HG03442 (cell line): ENCODE measurements around the gene STX16.

ENCODE experiments used
- ATAC-seq: cut with Tn5 transposase; IDR thresholded peaks from one replicate; pipeline ENCODE4 v1.9.1; 2021; ENCODE audit warnings: mild to moderate bottlenecking, moderate library complexity; ENCODE audit not compliant: unreplicated experiment

The STX16 gene

DNA sequence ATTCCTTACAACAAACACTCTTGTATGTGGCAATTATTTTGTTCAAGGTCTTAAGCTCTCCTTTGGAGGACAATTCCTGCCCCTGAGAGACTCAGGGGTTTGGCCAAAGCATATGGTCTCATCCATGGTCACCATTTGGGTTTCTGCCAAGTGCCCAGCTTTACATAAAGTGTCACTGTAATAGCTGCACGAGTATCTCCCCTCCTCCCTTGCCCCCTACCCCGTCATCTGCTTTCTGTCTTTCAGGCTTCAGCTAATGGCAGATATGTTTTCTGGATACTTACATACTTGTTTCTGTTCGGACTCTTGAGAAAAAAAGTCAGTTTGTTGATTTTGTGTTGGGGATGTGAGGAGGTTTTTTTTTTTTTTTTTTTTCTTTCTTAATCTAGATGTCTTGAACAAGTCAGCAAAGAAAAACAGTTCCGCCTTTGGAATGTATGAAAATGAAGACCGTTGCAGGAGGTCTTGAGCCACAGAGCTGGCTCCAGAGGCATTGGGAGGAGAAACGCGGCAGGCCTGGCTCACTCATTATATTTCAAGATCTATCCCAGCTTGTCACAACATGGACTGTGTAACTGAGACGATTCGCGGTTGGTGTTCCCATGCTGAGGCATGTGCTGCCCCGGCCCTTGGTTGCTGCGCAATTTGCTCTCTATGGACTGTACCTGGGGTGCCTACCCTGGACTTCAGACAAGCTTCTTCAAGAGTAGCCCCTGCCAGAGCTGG is 32.6 kb upstream of the STX16 start:
- no peak for ATAC-seq

DNA sequence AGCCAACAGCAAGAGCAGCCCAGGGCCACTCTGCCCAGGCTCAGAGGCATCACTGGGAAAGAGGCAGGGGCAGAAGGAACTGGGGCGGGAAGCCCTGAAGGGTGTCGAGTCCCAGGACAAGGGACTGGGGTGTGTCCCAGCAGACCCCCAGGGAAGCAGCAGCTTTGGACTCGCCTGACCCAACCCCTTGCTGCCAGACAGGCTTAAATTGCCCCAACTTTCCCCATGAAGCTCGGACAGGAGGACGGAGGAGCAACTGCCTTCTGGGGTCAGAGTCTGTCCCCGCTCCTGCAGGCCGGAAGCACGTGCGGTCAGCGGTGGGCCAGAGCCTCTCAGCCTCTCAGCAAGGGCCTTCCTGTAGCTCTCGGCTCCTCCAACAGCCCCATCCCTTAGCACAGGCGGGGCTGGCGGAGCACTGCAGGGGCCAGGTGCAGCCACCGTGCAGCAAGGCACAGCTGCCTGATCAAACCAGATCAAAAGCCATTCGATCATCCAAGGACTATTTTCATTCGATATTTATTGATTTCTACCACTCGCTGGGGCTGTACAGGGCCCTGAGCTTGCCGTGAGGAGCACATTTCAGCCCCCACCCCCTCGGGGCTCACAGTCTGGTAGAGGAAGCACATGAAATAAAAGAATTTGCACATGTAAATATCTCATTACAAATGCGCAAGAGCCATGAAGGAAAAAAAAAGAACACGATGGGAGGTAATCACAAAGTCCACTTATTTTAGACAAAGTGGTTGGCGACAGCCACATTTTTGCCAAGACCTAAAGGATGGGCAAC is 31.8 kb upstream of the STX16 start:
- ATAC-seq = no peak

DNA sequence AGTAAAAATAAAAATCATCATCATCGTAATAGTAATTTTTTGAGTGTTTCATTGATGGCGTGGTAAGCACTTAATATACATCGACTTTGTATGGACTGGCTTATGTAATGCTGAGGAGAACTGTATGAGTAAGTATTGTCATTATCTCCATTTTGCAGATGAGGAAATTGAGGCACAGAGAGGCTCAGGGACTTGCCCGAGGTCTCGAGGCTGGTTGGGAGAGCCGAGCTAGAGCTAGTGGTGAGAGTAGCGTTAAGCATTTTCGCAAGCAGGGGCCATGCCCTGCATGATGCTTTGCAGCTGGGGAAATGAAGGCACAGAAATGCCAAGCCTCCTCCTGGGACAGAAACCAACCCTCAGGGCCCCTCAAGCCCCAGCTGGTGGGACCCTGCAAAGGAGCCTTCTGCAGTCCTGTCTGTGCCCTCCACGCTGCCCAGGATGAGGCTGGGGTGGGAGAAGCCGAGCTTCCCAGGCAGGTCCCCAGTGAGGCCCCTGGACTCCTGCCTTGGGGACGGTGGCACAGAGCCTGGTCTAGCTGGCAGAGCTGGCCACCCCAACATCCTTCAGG is 31.1 kb upstream of the STX16 start:
- no peak for ATAC-seq

DNA sequence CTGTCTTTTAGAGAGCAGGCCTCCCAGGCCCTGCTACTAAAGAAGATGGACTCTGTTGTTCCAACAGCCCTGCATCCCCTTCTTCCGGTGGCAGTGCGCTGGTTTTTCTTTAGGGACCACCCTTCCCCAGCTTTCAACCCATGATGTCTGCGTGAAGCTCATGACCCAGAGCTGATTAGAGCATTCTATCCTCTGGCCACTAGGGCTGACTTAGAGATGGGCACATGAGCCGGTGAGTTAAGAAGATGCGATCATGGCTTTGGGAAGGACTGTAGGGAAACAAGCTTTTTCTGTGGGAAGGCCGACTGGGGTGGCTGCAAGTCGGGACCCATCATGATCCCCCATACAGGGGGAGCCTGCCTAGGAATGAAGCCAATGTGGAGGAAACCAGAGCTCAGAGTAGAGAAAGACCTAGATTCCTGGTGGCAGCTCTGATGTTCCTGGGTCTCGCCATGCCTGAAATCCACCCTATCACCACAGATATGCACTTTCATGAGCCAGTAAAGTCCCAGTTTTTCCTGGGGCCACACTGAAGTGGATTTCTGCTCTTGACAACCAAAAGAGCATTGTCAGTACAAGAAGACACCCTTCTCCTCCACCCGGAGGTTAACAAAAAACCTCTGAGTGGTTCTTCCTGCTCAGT is 29.1 kb upstream of the STX16 start:
- ATAC-seq = no peak

DNA sequence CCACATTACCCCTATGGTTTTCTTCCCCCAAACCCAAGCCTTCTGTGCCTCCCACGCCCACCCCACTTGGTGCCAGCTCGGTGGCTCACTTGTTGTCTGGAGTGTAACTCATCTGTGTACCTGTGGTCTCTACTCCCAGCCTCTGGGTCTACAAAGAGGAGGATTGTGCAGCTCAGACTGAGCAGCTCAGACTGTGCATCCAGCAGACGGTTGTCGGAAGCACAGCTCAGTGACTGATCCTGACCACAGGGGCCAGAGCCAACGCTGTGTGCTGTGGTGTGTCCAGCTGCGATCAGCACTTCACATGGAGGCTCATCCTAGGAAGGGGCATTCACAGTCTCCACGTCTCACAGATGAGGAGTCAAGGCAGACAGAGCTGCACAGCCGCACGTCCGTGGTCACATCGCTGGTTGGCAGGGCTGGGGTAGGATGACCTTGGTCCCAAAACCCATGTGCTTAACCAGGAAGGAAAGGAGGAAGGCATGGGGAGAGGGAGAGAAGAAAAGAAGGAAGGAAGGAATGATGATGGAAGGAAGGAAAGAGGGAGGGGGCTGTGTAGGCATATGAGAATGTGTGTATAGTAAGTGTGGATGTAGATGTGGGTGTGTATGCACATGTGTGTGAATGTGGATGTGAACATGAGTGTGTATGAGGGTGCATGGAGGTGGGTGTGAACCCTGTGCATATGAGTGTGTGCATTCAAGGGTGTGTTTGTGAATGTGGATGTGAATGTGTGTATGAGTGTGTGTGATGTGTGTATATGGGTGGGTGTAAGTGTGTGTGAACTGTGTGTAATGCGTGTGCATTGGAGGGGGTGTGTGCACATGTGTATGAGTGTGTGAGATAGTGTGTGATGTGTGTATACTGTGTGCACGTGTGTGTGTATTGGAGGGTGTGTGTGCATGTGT is 28.2 kb upstream of the STX16 start:
- no peak for ATAC-seq

DNA sequence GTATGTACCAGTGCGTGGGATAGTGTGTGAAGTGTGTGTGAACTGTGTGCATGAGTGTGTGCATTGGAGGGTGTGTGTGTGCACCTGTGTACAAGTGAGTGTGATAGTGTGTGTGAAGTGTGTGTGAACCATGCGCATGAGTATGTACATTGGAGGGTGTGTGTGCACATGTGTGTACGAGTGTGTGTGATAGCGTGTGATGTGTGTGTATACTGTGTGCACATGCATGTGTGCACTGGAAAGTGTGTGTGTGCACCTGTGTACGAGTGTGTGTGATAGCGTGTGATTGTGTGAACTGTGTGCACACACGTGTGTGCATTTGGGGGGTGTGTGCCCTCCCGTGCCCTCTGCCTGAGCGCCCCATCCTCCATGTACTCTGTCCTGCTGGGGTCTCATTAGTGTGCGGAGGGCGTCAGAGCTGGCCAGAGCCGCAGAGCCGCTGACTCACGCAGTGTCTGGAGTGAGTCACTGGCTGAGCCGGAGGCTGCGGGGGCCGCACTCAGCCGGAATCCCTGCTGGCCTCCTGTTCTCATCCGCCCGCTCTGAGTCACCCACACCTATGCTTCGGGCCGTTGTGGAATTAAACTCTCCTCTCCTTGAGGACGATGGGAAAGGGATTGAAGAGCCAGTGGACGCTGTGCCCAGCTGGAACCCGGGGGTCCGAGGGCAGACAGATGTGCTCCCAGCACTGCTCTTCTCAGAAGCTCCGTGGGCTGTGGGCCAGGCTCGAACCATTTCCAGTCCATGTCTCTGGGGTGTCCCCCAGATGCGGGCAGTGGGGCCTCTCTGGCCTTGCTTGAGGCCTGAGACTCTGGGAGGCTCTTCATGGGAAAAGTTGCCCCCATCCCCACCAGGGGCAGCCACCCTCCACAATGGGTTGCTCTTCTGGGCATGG is 27.3 kb upstream of the STX16 start:
- no peak for ATAC-seq

DNA sequence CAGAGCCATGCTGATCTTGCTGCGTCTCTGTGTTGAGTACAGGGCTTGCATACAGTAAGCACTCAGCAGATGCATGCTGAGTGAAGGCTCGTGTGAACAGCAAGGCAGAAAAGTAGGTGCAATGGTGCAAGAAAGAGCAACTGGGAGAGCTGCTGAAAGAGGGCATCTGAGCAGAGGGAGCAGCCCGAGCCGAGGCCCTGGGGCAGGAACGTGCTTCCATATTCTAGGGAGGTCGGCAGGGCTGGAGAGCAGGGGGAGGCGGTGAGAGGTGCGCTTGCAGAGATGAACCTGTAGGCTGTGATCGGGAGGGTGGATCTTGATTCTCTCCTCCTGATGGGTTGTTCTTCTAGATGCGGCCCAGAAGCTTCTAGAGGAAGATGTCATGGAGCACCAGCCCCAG is 26.4 kb upstream of the STX16 start:
- ATAC-seq = no peak

DNA sequence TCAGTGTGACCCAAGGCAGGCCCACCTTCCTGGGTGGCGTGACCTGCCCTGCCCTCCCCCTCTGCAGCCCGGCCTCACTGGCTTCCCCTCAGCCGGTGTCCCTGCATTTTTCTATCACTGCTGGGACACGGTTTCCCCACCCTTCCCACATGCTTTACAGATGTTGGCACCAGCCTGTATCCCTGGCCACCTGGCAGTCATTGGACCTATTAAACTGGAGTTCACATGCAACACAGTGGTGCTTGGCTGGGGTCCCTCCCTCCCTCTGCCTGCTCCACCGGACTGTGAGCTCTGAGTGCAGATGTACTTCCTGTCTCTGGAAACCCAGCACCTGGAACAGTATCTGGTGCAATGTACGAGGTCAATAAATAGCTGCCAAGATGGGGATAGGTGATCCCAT is 25.5 kb upstream of the STX16 start:
- no peak for ATAC-seq

DNA sequence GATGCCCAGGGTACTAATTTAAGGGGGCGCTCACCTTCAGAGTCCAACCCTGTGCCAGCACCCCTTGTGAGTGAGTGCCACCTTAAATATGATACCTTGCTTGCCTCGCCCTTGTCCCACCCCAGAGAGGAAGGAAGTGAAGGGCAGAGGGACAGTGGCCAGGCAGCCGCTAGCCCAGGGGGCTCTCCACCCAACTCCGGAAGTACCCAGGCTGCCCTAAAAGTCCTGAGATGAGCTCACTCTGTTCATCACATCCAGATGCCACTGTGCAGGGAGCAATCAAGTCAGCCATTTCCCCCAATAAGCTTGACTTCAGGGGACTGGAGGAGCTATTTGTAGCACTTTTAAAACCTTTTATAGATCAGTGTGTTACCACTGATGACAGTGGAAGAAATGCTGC is 25.0 kb upstream of the STX16 start:
- no peak for ATAC-seq

DNA sequence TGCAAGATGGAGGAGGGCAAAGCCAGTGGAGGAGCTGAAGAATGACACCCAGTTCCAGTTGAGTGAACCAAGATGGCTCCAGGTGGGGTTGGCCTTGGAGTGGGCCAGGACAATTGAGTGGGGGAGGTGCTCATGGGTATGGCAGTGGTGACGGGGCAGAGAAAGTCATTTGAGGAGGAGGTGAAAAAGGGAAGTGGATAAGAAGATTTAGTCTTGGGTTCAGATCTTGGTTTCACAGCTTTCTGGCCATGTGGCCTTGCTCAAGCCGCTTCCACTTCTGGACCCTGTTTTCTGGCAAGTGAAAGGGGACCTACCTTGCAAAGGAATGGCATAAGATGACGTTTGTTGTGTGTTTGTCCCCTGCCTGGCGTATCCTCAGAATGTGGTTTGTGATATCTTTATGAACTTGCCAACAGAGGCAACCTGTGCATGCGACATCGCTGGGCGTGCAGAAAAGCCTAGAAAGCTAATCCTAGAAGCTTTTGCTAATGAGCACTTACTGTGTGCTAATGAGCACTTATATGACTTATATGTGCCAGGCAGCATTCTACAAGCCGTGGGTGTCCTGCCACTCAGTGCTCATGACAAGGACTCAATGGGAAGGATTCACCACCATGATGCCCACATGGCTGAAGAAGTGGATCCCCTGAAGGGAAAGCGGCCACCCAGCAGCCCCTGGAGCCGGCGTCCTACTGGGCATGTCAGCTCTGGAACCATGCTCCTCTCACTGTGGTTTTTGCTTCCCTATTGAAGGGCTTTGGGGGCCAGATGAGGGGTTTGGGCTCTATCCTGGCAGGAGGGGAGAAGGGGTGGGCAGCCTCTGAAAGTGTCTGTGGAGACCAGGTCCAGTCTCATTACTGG is 23.6 kb upstream of the STX16 start:
- no peak for ATAC-seq

DNA sequence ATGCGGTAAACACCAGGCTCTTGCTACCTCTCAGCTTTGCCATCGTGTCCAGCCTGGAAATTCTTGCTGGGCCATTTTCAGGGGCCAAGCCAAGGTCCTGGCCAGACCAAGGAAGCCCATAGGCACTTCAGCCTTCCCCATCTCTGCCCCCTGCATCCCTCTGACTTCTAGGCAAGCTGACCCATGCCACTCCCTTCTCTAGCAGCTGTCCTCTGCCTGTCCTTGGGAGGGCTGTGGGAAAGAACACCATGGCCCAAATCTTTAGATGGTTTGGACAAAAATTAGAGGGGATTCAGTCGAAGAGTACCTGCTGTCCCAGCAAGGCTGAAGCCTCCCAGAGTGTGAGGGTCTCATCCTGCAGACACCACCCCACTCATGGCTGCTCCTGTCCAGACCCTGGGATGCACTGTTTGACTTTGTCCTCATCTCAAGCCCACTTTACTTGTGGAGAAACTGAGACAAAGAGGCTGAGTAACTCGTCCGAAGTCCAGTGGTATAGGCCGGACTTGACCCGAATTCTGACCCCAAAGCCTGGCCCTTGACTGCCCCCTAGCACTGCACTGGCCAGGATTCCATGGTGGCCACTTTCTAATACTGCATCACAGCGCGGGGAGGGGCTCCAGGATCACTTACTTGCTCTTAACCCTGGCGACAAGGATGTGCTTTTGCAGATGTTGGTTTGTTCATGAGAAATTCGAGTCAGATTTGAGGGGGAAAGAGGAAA is 22.4 kb upstream of the STX16 start:
- ATAC-seq = no peak

DNA sequence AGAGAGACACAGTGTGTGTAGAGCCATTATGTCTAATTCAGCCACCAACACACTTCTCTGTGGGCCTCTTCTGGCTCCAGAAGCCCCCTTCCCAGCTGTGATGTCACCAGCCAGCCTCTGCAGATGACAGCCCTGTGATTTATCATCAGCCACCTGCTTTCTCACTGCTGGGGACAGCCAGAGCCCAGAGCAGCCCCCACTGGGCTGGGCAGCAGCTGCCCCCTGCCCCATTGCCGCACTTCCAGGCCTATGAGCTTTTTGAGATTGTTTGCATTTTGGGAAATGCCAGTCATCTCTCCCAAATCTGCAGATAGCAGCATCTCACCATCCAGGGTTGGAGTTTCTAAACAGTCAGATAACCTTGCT is 21.9 kb upstream of the STX16 start:
- ATAC-seq = no peak

DNA sequence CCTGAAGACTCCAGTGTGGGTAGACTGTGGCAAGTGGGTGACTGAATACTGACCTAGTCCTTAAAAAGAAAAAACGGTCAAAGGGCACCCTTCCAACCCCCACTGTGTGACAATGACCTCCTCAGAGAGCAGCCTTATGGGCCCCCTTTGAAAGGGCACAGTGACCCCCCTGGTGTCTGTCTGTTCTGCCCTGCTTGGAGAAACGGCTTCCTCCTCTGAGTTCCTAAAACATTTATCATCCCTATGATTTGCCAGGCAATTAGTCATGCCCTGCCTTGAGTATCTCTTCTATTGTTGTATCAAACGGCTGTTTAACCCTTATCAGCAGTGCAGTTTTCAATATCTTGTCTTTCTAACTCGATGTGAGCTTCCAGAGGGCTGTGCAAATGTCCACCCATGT is 21.0 kb upstream of the STX16 start:
- no peak for ATAC-seq

DNA sequence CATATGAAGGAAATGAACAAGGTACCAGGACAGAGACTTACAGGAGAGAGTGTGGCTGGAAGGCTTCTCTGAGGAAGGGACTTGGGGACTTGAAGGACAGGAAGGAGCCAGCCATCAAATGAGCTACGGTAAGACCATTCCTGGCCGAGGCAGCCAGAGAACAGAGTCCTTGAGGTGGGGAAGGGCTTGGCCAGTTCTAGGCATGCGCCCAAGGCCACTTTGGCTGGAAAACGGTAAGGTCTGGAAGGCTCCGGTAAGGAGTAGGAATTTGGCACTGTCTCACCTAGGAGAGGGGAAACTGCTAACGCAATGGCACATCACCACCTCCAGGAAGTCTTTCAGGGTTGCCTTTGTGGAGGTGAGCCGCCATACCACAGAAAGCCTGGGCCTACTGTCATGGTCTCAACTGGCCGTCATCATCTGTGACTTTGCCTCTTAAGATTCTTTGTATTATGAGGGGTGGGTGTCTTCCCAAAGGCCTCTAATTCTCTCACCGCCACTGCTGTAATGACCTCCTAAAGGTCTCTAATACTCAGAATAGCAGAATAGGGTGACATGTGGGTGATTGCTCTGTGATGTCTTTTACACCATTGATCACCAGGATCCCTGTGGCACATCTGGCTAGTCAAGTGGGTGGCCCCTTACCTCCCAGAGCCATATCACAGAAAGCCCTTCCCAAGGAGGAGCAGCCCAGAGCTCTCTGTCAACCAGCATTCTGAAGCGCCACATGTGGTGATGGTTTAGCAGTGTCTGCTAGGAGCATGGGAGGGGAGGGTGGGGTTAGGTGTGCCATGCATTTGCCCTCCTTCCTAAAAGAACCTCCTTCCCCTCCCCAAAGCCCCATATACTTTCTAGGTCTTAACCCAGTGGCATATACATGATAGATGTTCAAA is 17.7 kb upstream of the STX16 start:
- no peak for ATAC-seq

DNA sequence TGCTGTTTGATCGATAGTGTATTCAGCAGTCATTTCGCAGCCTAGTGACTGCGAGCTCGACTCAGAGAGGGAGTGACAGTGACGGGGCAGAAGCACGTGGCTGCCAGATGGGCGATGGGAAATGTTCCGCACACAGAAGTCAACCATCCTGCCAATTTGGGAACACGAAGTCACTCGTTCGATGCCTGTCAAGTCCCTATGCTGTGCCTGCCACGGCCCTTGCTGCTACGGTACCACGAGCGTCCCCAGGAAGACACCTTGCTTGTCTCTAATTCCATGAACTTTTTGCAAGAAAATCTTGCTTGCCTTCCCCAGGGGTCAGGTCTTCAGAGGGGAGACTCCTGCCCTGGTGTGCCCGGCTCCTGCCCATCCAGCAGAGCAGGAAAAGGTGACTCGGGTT is 17.0 kb upstream of the STX16 start:
- no peak for ATAC-seq

DNA sequence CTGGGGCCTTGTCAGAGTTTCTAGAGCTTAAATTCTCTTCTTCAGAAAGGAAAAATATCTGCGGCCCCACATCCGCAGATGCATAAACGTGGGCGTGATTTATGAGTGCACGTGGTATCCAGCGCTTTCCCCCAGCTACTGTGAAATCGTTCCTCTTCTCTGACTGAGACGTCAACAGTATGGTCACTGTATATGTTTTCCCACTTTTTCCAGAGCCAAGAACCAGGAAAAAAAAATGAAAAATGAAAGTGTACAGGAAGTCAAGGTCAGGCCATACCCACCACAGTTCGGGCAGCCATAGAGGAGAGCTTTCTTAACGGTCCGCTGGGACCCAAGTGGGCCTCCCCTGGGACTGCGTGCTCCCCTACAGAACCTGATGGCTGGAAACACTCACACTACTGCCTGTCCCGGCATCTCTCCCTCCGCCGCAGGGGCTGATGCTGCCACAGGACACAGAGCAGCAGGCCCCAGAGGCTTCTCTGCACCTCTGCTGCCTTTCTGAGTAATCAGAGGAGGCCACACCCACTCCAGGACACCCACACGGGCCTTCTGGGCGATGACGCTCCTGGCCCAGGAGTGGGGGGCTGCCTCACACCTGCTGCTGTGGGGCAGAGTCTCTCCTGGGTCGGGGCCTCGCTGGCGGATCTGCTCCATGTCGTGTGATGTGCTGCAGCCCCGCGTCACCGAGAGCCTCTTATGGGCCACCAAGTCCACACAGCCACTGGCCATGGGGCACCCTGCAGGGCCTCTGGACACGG is 16.4 kb upstream of the STX16 start:
- ATAC-seq = no peak

DNA sequence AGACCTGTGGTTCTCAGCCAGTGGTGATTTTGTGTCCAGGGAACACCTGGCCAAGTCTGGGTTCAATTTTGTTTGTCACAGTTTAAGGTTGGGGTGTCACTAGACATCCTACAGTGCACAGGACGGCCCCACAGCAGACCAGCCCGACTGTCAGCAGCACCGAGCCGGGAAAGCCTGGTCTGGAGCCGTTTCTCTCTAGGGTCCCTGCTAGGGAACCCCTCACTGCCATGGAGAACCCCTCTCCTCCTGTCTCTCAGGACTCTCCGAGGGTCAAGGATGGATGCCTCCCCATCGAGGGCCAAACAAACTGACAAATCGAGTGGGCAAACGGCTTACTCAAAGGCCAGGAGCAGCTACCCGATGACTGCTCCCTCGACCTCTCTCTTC is 15.8 kb upstream of the STX16 start:
- ATAC-seq = no peak
